ENCODE measurements around the gene ZBTB7C.

ZBTB7C gene

DNA sequence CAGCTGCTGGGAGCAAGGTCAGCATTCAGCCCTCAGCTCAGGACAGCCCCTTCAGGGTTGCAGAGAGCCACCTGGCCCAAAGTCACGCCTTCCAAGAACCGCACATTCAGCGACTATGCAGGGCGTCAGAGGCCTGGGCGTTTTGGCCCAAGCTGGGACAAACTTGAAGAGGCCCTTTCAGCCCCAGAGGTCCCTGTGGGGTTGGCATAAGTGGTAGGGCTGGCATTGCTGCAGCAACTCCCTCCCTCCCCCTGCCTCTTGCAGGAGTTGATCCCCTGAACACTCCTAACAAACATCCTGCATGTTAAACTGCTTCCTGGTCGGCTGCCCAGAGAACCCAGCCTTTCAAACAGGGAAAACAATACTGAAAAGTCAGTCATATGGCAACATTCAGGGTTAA is 285.9 kb downstream of the ZBTB7C start:
- H3K79me2 ChIP-seq (ENCODE audit: insufficient read depth, low read length) = no peaks in the 10 kb centered on the region
- no peak overlapping the region for H2AFZ ChIP-seq (ENCODE audit: low read depth, low read length)
- H3K4me3 ChIP-seq (ENCODE audit: low read depth in 1 of 2, low read length in 2 of 2) = no peak overlapping the region
- H4K20me1 ChIP-seq (ENCODE audit: insufficient read depth, low read length) = peaks cover 21% of the 10 kb centered on the region
- no peak overlapping the region for H3K9ac ChIP-seq (ENCODE audit: low read depth, low read length)
- no peaks in the 10 kb centered on the region for H3K9me3 ChIP-seq (ENCODE audit: insufficient read depth, low read length, severe bottlenecking)
- ATAC-seq (ENCODE audit: insufficient read depth, low read depth) = no peak
- TF ChIP-seq EZH2 (IDR thresholded peaks at IDR 0.05; ENCODE audit: borderline replicate concordance, low read depth, low read length, severe bottlenecking) = no peak
- TF ChIP-seq, protein P1, sequence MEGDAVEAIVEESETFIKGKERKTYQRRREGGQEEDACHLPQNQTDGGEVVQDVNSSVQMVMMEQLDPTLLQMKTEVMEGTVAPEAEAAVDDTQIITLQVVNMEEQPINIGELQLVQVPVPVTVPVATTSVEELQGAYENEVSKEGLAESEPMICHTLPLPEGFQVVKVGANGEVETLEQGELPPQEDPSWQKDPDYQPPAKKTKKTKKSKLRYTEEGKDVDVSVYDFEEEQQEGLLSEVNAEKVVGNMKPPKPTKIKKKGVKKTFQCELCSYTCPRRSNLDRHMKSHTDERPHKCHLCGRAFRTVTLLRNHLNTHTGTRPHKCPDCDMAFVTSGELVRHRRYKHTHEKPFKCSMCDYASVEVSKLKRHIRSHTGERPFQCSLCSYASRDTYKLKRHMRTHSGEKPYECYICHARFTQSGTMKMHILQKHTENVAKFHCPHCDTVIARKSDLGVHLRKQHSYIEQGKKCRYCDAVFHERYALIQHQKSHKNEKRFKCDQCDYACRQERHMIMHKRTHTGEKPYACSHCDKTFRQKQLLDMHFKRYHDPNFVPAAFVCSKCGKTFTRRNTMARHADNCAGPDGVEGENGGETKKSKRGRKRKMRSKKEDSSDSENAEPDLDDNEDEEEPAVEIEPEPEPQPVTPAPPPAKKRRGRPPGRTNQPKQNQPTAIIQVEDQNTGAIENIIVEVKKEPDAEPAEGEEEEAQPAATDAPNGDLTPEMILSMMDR (IDR thresholded peaks at IDR 0.05; ENCODE audit: borderline replicate concordance, extremely low read depth, low read length, poor library complexity, severe bottlenecking) = no peak
- H3K4me1 ChIP-seq (ENCODE audit: insufficient read depth, low read length) = no peaks in the 10 kb centered on the region
- H3K36me3 ChIP-seq (ENCODE audit: insufficient read depth, low read length) = no peaks in the 10 kb centered on the region
- DNase-seq = no peak
- H3K27ac ChIP-seq (ENCODE audit: low read length) = no peak overlapping the region
- H3K4me2 ChIP-seq (ENCODE audit: insufficient read depth, low read length) = no peak overlapping the region
- H3K27me3 ChIP-seq (ENCODE audit: insufficient read depth, low read length, poor library complexity) = no peaks in the 10 kb centered on the region

DNA sequence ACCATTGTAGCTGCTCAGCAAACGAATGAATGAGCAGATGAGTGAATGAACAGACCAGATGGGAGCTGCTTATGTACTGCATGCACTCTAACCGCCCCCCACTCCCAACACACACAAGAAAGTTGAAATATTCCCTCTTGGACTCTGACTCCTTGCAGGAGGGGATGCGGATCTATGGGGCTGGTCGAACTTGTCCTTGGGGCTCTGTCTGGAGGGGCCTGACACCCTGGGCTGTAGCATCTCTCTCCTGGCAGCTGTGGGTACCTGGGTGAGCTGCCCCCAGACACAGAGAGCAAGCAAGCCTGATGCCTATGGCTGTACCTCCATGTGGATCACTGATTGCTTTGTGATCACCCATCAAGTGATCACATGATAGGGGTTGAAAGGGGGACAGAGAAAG is 286.4 kb downstream of the ZBTB7C start:
- H3K9ac ChIP-seq (ENCODE audit: low read depth, low read length) = no peak overlapping the region

DNA sequence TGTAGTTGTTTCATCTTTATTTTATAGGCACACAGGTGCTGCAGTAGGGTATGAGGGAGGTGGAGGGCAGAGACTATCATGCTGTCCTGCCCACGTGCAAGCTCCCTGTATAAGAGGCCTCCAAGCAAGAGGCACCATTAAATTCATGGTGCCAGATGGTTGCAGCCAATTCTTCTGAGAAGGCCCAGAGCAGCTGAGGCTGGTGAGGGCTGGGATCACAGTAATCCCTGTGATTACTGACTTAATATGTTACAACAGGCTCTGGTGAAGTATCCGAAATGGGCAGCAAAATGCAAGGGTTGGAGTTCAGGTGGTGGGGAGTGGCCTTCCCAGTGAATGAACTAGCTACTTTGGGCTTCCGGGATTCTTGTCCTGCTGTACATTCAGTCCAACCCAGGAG is 286.8 kb downstream of the ZBTB7C start:
- Histone ChIP-seq H3K27ac (ENCODE audit: low read length) (no peak overlapping the region), H3K79me2 (ENCODE audit: insufficient read depth, low read length) (no peaks in the 10 kb centered on the region)
- ATAC-seq (ENCODE audit: insufficient read depth, low read depth) = no peak

More for the DNA sequence above, 286.4 kb downstream of the ZBTB7C start:
- no peak overlapping the region for H3K4me2 ChIP-seq (ENCODE audit: insufficient read depth, low read length)
- H4K20me1 ChIP-seq (ENCODE audit: insufficient read depth, low read length) = peaks cover 18% of the 10 kb centered on the region
- no peak overlapping the region for H2AFZ ChIP-seq (ENCODE audit: low read depth, low read length)
- H3K4me3 ChIP-seq (ENCODE audit: low read depth in 1 of 2, low read length in 2 of 2) = no peak overlapping the region
- no peaks in the 10 kb centered on the region for H3K4me1 ChIP-seq (ENCODE audit: insufficient read depth, low read length)
- DNase-seq = no peak
- ATAC-seq (ENCODE audit: insufficient read depth, low read depth) = no peak
- no peaks in the 10 kb centered on the region for H3K27me3 ChIP-seq (ENCODE audit: insufficient read depth, low read length, poor library complexity)
- no peak for TF ChIP-seq EZH2 (IDR thresholded peaks at IDR 0.05; ENCODE audit: borderline replicate concordance, low read depth, low read length, severe bottlenecking)
- H3K27ac ChIP-seq (ENCODE audit: low read length) = no peak overlapping the region
- H3K36me3 ChIP-seq (ENCODE audit: insufficient read depth, low read length) = no peaks in the 10 kb centered on the region
- H3K9me3 ChIP-seq (ENCODE audit: insufficient read depth, low read length, severe bottlenecking) = no peaks in the 10 kb centered on the region
- no peaks in the 10 kb centered on the region for H3K79me2 ChIP-seq (ENCODE audit: insufficient read depth, low read length)

DNA sequence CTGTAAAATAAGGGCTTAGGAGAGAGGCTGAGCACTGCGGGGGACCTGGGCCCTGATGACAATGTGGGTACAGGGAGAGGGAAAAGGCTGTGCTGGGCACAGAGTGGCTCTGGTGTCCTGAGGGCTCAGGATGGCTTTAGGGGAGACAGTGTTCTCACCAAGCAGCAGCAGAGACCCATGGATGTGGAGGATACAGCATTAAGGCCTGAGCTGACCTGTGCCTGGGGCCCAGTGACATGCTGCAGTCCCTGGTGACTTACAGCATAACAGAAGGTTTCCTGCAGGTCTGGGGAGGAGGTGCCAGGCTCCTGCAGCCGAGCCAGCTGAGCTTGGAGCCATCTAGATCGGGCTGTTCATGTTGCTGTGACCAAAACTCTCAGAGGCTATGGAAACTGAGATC is 287.4 kb downstream of the ZBTB7C start:
- no peak for ATAC-seq (ENCODE audit: insufficient read depth, low read depth)
- H3K36me3 ChIP-seq (ENCODE audit: insufficient read depth, low read length) = no peaks in the 10 kb centered on the region
- H4K20me1 ChIP-seq (ENCODE audit: insufficient read depth, low read length) = peaks cover 8% of the 10 kb centered on the region
- no peaks in the 10 kb centered on the region for H3K9me3 ChIP-seq (ENCODE audit: insufficient read depth, low read length, severe bottlenecking)
- H3K4me3 ChIP-seq (ENCODE audit: low read depth in 1 of 2, low read length in 2 of 2) = no peak overlapping the region
- no peak overlapping the region for H2AFZ ChIP-seq (ENCODE audit: low read depth, low read length)
- TF ChIP-seq, protein P1 (IDR thresholded peaks at IDR 0.05; ENCODE audit: borderline replicate concordance, extremely low read depth, low read length, poor library complexity, severe bottlenecking) = no peak
- no peak for TF ChIP-seq EZH2 (IDR thresholded peaks at IDR 0.05; ENCODE audit: borderline replicate concordance, low read depth, low read length, severe bottlenecking)
- no peak for DNase-seq
- no peak overlapping the region for H3K27ac ChIP-seq (ENCODE audit: low read length)
- H3K27me3 ChIP-seq (ENCODE audit: insufficient read depth, low read length, poor library complexity) = no peaks in the 10 kb centered on the region
- no peak overlapping the region for H3K9ac ChIP-seq (ENCODE audit: low read depth, low read length)
- no peak overlapping the region for H3K4me2 ChIP-seq (ENCODE audit: insufficient read depth, low read length)
- H3K79me2 ChIP-seq (ENCODE audit: insufficient read depth, low read length) = no peaks in the 10 kb centered on the region
- H3K4me1 ChIP-seq (ENCODE audit: insufficient read depth, low read length) = no peaks in the 10 kb centered on the region

More for the DNA sequence above, 286.8 kb downstream of the ZBTB7C start:
- Histone ChIP-seq H3K9ac (ENCODE audit: low read depth, low read length) (no peak overlapping the region), H2AFZ (ENCODE audit: low read depth, low read length) (no peak overlapping the region), H3K4me2 (ENCODE audit: insufficient read depth, low read length) (no peak overlapping the region), H3K9me3 (ENCODE audit: insufficient read depth, low read length, severe bottlenecking) (no peaks in the 10 kb centered on the region), H4K20me1 (ENCODE audit: insufficient read depth, low read length) (peaks cover 13% of the 10 kb centered on the region), H3K27me3 (ENCODE audit: insufficient read depth, low read length, poor library complexity) (no peaks in the 10 kb centered on the region), H3K36me3 (ENCODE audit: insufficient read depth, low read length) (no peaks in the 10 kb centered on the region), H3K4me3 (ENCODE audit: low read depth in 1 of 2, low read length in 2 of 2) (no peak overlapping the region), H3K4me1 (ENCODE audit: insufficient read depth, low read length) (no peaks in the 10 kb centered on the region)
- TF ChIP-seq EZH2 (IDR thresholded peaks at IDR 0.05; ENCODE audit: borderline replicate concordance, low read depth, low read length, severe bottlenecking) = no peak
- TF ChIP-seq, protein P1 (IDR thresholded peaks at IDR 0.05; ENCODE audit: borderline replicate concordance, extremely low read depth, low read length, poor library complexity, severe bottlenecking) = no peak
- no peak for DNase-seq
